ENCODE measurements around the gene UCHL1.
"Not testable (repeated sequence)": the region's sequence is repeated elsewhere in the genome, so short reads cannot be mapped to it uniquely, and the experiment has no call there.

UCHL1 gene

GRCh38 chr4:41236508-41236907, 20.2 kb upstream of the UCHL1 start:
- no peak for DNase-seq (ENCODE audit: low read depth in 2 of 2)

GRCh38 chr4:41241919-41242318, 14.8 kb upstream of the UCHL1 start:
- no peak for DNase-seq (ENCODE audit: low read depth in 2 of 2)

GRCh38 chr4:41245983-41246382, 10.7 kb upstream of the UCHL1 start:
- DNase-seq (ENCODE audit: low read depth in 2 of 2), result no peak

GRCh38 chr4:41256131-41256739, 493 bp upstream of the UCHL1 start:
- no peak for DNase-seq (ENCODE audit: low read depth in 2 of 2)

GRCh38 chr4:41257257-41257901, 651 bp downstream of the UCHL1 start:
- DNase-seq (ENCODE audit: low read depth in 2 of 2), result peak; percentile 7 to 30

- no peak for DNase-seq (ENCODE audit: low read depth in 2 of 2)
These were observed 1.2 kb downstream of the UCHL1 start for GRCh38 chr4:41257906-41258305.

- DNase-seq (ENCODE audit: low read depth in 2 of 2), result no peak
These were observed 2.1 kb downstream of the UCHL1 start for GRCh38 chr4:41258783-41259182.

GRCh38 chr4:41260116-41260733, 3.5 kb downstream of the UCHL1 start:
- DNase-seq (ENCODE audit: low read depth in 2 of 2), result no peak

GRCh38 chr4:41262198-41262597, 5.5 kb downstream of the UCHL1 start:
- no peak for DNase-seq (ENCODE audit: low read depth in 2 of 2)

GRCh38 chr4:41264212-41264611, 7.5 kb downstream of the UCHL1 start:
- DNase-seq (ENCODE audit: low read depth in 2 of 2), result no peak

GRCh38 chr4:41267997-41268396, 11.3 kb downstream of the UCHL1 start:
- no peak for DNase-seq (ENCODE audit: low read depth in 2 of 2)

- DNase-seq (ENCODE audit: low read depth in 2 of 2), result no peak
These were observed 12.2 kb downstream of the UCHL1 start for GRCh38 chr4:41268721-41269517.

GRCh38 chr4:41269682-41270081, 13.0 kb downstream of the UCHL1 start:
- DNase-seq (ENCODE audit: low read depth in 2 of 2), result no peak

- DNase-seq (ENCODE audit: low read depth in 2 of 2), result not testable (repeated sequence)
These were observed 19.2 kb downstream of the UCHL1 start for GRCh38 chr4:41275931-41276330.

GRCh38 chr4:41280010-41280409, 23.3 kb downstream of the UCHL1 start:
- DNase-seq (ENCODE audit: low read depth in 2 of 2), result no peak

- no peak for DNase-seq (ENCODE audit: low read depth in 2 of 2)
These were observed 24.4 kb downstream of the UCHL1 start for GRCh38 chr4:41281038-41281634.

GRCh38 chr4:41282366-41282765, 25.6 kb downstream of the UCHL1 start:
- DNase-seq (ENCODE audit: low read depth in 2 of 2), result no peak

GRCh38 chr4:41285202-41285863, 28.6 kb downstream of the UCHL1 start:
- DNase-seq (ENCODE audit: low read depth in 2 of 2), result no peak

GRCh38 chr4:41285864-41286235, 29.1 kb downstream of the UCHL1 start:
- DNase-seq (ENCODE audit: low read depth in 2 of 2), result no peak

GRCh38 chr4:41287005-41287404, 30.3 kb downstream of the UCHL1 start:
- no peak for DNase-seq (ENCODE audit: low read depth in 2 of 2)

- no peak for DNase-seq (ENCODE audit: low read depth in 2 of 2)
These were observed 31.1 kb downstream of the UCHL1 start for GRCh38 chr4:41287852-41288251.

- no peak for DNase-seq (ENCODE audit: low read depth in 2 of 2)
These were observed 31.5 kb downstream of the UCHL1 start for GRCh38 chr4:41288254-41288653.

Data from stimulated activated CD8-positive, alpha-beta memory T cell treated with anti-CD3 and anti-CD28 coated beads, Interleukin-2, amount 100 ng/mL, for 48 hours (primary cell).